K562 (cell line): ENCODE data around the gene ATXN1.

ENCODE experiments used
- PCBP2 ChIP-seq: fragments of 200-400 bp; formaldehyde crosslinking; IDR thresholded peaks from 2 replicates; pipeline ENCODE4 v1.6.1; 2018; ENCODE audit warnings: low read length, low read depth, mild to moderate bottlenecking, moderate library complexity; ENCODE audit not compliant: poor library complexity, severe bottlenecking
- SP2 ChIP-seq: IDR thresholded peaks from 2 replicates; pipeline ENCODE4 v1.6.1; 2011; ENCODE audit warnings: mild to moderate bottlenecking, low read depth, low read length, moderate library complexity; ENCODE audit not compliant: poor library complexity, severe bottlenecking; ENCODE audit errors: extremely low read depth
- ZNF589 ChIP-seq: fragments of 200-800 bp; sonication (Bioruptor generic); IDR thresholded peaks from 2 replicates; pipeline ENCODE4 v1.6.1; 2016; ENCODE audit warnings: low read depth, missing genetic modification characterization, missing compliant biosample characterization

- TF ChIP-seq ZNF589 (CRISPR knock-in tag) (no peak), SP2 (no peak), PCBP2 (no peak)
Measured at GRCh38 chr6:16735014-16735413, 26.2 kb downstream of the ATXN1 start.
